Skeletal muscle satellite cell (primary cell): ENCODE results near the gene ASB14.

Experiments used
- H3K27me3 ChIP-seq: 2 replicates; pipeline ENCODE4 v1.7.0; 2013; ENCODE audit warnings: low read length; ENCODE audit not compliant: control insufficient read depth, insufficient read depth
- H3K36me3 ChIP-seq: 2 replicates; pipeline ENCODE4 v1.7.0; 2013; ENCODE audit warnings: mild to moderate bottlenecking, control low read depth, low read length; ENCODE audit not compliant: insufficient read depth
- H3K4me1 ChIP-seq: 2 replicates; pipeline ENCODE4 v1.7.0; 2013; ENCODE audit warnings: low read length; ENCODE audit not compliant: control insufficient read depth, insufficient read depth
- H3K4me2 ChIP-seq: 2 replicates; pipeline ENCODE4 v1.7.0; 2013; ENCODE audit warnings: mild to moderate bottlenecking, low read length
- H3K4me3 ChIP-seq: 2 replicates; pipeline ENCODE4 v1.7.0; 2013; ENCODE audit warnings: low read length
- H3K9ac ChIP-seq: 2 replicates; pipeline ENCODE4 v1.7.0; 2013; ENCODE audit warnings: mild to moderate bottlenecking, low read depth, low read length, moderate library complexity
- H3K9me3 ChIP-seq: replicated peaks from 2 replicates; pipeline ENCODE4 v1.7.0; 2013; ENCODE audit warnings: mild to moderate bottlenecking, control low read depth, low read length

Gene ASB14

DNA sequence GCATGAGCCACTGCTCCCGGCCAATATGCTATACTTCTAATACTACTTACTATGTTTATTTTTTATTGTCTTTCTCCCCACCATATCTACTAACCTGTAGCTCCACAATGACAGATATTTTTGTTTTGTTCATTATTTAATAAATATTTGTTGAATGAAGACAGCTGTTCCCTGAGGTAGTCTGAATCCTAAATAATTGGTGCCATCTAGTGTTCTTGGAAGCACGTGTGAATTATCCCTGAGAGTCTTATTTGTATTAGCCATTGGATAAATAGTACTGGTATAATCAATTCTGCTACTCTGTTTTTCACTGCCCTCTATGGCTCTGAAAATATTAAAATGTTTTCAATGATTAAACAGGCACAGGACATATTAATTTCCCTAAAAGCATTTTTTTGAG lies 70.6 kb downstream of the ASB14 start:
- H3K9me3 ChIP-seq, result no peaks in the 10 kb centered on the region
- no peak overlapping the region for H3K9ac ChIP-seq
- no peak overlapping the region for H3K4me3 ChIP-seq
- peaks cover 4% of the 10 kb centered on the region for H3K4me1 ChIP-seq
- H3K4me2 ChIP-seq, result no peak overlapping the region
- no peaks in the 10 kb centered on the region for H3K27me3 ChIP-seq
- H3K36me3 ChIP-seq, result no peaks in the 10 kb centered on the region
